GM12874 (cell line): ENCODE results near the gene TMC1.

Experiments
- TF ChIP-seq, protein P1 (sequence below): IDR thresholded peaks from 2 replicates; pipeline ENCODE4 v1.5.1; 2011; ENCODE audit warnings: low read depth, mild to moderate bottlenecking, control low read depth, low read length, moderate library complexity; ENCODE audit not compliant: insufficient read depth

TMC1 gene

GRCh38 chr9:72583370-72583769 lies 62.0 kb downstream of the TMC1 start:
- TF ChIP-seq, protein P1, sequence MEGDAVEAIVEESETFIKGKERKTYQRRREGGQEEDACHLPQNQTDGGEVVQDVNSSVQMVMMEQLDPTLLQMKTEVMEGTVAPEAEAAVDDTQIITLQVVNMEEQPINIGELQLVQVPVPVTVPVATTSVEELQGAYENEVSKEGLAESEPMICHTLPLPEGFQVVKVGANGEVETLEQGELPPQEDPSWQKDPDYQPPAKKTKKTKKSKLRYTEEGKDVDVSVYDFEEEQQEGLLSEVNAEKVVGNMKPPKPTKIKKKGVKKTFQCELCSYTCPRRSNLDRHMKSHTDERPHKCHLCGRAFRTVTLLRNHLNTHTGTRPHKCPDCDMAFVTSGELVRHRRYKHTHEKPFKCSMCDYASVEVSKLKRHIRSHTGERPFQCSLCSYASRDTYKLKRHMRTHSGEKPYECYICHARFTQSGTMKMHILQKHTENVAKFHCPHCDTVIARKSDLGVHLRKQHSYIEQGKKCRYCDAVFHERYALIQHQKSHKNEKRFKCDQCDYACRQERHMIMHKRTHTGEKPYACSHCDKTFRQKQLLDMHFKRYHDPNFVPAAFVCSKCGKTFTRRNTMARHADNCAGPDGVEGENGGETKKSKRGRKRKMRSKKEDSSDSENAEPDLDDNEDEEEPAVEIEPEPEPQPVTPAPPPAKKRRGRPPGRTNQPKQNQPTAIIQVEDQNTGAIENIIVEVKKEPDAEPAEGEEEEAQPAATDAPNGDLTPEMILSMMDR: no peak

- TF ChIP-seq, protein P1: no peak
Measured at GRCh38 chr9:72586388-72587130, 65.2 kb downstream of the TMC1 start.

DNA sequence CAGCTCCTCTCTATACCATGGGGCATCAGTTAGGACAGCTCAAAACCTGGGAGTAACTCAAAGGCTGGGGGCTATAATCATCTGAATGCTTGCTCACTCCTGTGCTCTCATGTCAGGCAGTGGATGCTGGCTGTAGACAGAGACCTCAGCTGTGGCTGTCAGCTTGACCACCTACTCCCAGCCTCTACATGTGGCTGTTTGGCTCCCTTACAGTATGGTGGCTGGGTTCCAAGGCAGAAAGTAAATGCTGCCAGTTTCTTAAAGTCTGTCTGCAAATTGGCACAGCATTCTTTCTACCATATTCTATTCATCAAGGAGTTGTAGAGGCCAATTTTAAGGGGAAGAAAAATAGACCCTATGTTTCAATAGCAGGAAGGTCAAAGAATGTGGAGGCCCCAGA lies 66.9 kb downstream of the TMC1 start:
- TF ChIP-seq, protein P1: no peak

DNA sequence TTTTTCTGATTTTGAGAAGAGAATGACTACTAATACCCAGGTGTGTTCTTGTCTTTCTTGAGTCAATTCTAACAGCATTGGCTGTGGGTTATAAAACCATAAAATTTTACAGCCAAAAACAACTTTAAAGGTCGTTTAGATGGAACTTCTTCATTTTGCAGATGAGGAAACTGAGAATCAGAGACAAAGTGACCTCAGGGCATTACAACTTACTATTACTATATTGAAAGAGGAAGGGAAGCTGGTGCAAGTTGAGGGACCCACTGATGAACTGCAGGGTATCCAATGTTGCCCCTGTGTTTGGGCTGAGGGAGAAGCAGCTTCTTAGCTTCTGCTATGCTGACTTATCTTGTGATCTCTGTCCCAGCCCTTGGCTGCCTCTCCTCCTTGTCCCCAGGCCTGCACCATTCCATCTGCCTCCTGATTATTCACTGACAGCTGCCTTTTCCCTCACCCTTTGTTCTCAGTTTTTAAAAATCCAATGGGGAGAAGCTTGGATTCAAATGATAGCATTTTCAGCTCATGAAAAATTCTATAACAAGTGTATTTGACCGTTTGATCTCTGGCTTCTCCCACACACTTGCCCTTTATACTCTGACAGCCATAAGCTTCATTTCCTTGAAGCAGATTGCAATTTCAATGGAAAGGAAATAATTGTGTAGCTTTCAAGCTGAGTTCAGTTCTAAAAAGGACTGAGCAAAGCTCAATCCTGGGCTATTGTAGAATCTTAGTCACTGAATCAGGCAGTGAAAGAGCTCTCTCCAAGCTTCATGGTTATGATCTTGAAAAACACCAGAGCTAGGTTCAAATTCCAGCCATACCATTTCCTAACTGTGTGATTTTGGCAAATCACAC lies 68.5 kb downstream of the TMC1 start:
- TF ChIP-seq, protein P1: no peak

GRCh38 chr9:72590824-72591223 lies 69.4 kb downstream of the TMC1 start:
- TF ChIP-seq, protein P1: no peak

DNA sequence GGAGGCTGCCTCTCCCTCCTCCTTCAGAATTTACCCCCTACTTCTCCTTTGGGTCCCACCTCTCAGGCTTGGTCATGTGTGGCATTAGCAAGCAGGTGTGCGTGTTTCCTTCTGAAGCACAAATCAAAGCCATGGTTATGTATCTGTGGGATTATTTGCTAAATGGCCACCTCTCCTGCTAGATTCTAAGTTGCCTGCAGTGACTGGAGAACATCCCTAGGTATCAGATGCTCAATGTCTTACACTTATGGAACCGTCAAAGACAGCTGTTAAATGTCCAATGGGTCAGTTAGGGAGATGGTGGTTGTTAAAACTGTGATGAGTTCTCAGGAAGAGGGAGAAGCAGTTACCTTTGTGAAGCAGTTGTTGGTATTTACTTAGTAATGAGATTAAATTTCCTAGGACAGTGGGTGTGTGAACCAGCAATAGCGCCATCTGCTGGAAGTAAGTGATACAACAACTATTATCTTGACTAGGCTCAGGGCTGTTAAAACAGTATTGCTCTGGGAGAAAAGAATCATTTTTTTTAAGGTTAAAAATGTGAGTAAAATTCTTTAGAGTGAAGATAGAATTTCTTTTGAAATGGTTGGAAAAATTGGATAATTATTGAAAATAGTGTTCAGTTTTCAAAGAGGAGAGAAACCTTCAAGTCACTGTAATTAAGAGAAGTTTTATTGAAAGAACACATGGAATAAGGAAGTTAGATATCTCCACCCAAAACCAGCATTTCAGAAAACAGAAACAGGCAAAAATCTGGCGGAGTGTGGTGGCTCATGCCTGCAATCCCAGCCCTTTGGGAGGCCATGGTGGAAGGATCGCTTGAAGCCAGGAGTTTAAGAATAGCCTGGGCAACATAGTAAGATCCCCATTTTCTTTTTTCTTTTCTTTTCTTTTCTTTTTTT lies 71.3 kb downstream of the TMC1 start:
- TF ChIP-seq, protein P1: peak; percentile 52; the same call in 1 of the 2 replicates
